Esophagus squamous epithelium (tissue), 4 donors: ENCODE results near the gene PRCC.

Experiments used
- CTCF ChIP-seq, 6 experiments: fragments of 450-650 bp in 4 of 6; fragments of 200-600 bp in 2 of 6; sonication (generic) in 2 of 6; IDR thresholded peaks; one replicate each; pipeline ENCODE4 v1.5.1; 2016 to 2019; ENCODE audit warnings: antibody characterized with exemption in 6 of 6, mild to moderate bottlenecking in 4 of 6, moderate library complexity in 4 of 6
- POLR2A ChIP-seq, 4 donors: fragments of 450-650 bp; IDR thresholded peaks; one replicate each; pipeline ENCODE4 v1.6.1; 2017; ENCODE audit warnings: antibody characterized with exemption in 4 of 4, mild to moderate bottlenecking in 4 of 4, moderate library complexity in 3 of 4

- TF ChIP-seq CTCF (IDR thresholded peaks at IDR 0.05) (no peak), POLR2A (IDR thresholded peaks at IDR 0.05) (no peak)
These were observed 21.0 kb upstream of the PRCC start for GRCh38 chr1:156746406-156746727.
